WTC11 (cell line): Measurements from ENCODE around the gene LAGE3. TPM values are rescaled to one million over a fixed set of nuclear protein-coding genes. Genes with fewer than 3 reads are reported as not detected.

Experiments used
- ATAC-seq: fragments of 200-7000 bp; cut with Tn5 transposase; 2 replicates; pipeline ENCODE4 v1.10.0; 2021; ENCODE audit warnings: mild to moderate bottlenecking, moderate library complexity
- CTCF ChIA-PET: fragments of 300-600 bp; sonication (Branson Sonifier 250); formaldehyde crosslinking; loops from one replicate; lab custom pipeline; 2021; ENCODE audit warnings: antibody characterized with exemption; lab: Charles Lee
- POLR2A ChIA-PET: fragments of 350-600 bp; sonication (Branson Sonifier 250); formaldehyde crosslinking; loops from one replicate; lab custom pipeline; 2021; ENCODE audit warnings: antibody characterized with exemption; lab: Charles Lee
- DNase-seq: peaks from one replicate; pipeline ENCODE4 v3.0.0; 2021; ENCODE audit warnings: low spot score
- H3K27ac Mint-ChIP-seq: 2 replicates; pipeline ENCODE4 v1.8.0; 2021; ENCODE audit warnings: mixed read lengths
- H3K27me3 Mint-ChIP-seq: 2 replicates; pipeline ENCODE4 v1.8.0; 2021; ENCODE audit warnings: low read depth, mild to moderate bottlenecking, moderate library complexity, mixed read lengths
- H3K36me3 Mint-ChIP-seq: 2 replicates; pipeline ENCODE4 v1.8.0; 2021; ENCODE audit warnings: mixed read lengths
- H3K4me1 Mint-ChIP-seq: 2 replicates; pipeline ENCODE4 v1.8.0; 2022; ENCODE audit warnings: mixed read lengths
- H3K4me3 Mint-ChIP-seq: 2 replicates; pipeline ENCODE4 v1.8.0; 2021; ENCODE audit warnings: mild to moderate bottlenecking, moderate library complexity, mixed read lengths
- H3K9me3 Mint-ChIP-seq: 2 replicates; pipeline ENCODE4 v1.8.0; 2021; ENCODE audit warnings: mixed read lengths
- ARID4B ChIP-seq: sonication (generic); formaldehyde crosslinking; IDR thresholded peaks from 2 replicates; pipeline ENCODE4 v1.8.0; 2023; ENCODE audit warnings: missing genetic modification reagents, mild to moderate bottlenecking, borderline replicate concordance
- CREM ChIP-seq: sonication (generic); formaldehyde crosslinking; IDR thresholded peaks from 2 replicates; pipeline ENCODE4 v1.8.1; 2022; ENCODE audit warnings: mild to moderate bottlenecking, missing genetic modification reagents, moderate library complexity
- ESRRA ChIP-seq: sonication (generic); formaldehyde crosslinking; IDR thresholded peaks from 2 replicates; pipeline ENCODE4 v1.8.1; 2022; ENCODE audit warnings: mild to moderate bottlenecking, missing genetic modification reagents, borderline replicate concordance
- GABPB1 ChIP-seq: sonication (generic); formaldehyde crosslinking; IDR thresholded peaks from 2 replicates; pipeline ENCODE4 v1.8.1; 2023; ENCODE audit warnings: mild to moderate bottlenecking, missing genetic modification reagents
- GTF2I ChIP-seq: fragments of 250-450 bp; sonication (Bioruptor Pico); conservative IDR thresholded peaks from 2 replicates; pipeline ENCODE4 v1.4.0; 2021; ENCODE audit warnings: mild to moderate bottlenecking
- MAX ChIP-seq: sonication (generic); formaldehyde crosslinking; IDR thresholded peaks from 2 replicates; pipeline ENCODE4 v1.8.0; 2022; ENCODE audit warnings: mild to moderate bottlenecking, missing genetic modification reagents
- MLX ChIP-seq: sonication (generic); formaldehyde crosslinking; IDR thresholded peaks from 2 replicates; pipeline ENCODE4 v1.8.1; 2023; ENCODE audit warnings: mild to moderate bottlenecking, missing genetic modification reagents, moderate library complexity
- MXD4 ChIP-seq: fragments of 250-450 bp; sonication (Bioruptor Pico); IDR thresholded peaks from 2 replicates; pipeline ENCODE4 v1.8.0; 2021; ENCODE audit warnings: mild to moderate bottlenecking, moderate library complexity, borderline replicate concordance
- RORB ChIP-seq: fragments of 250-450 bp; sonication (Bioruptor Pico); IDR thresholded peaks from 2 replicates; pipeline ENCODE4 v1.9.0; 2021; ENCODE audit warnings: mild to moderate bottlenecking
- TEAD4 ChIP-seq: sonication (generic); formaldehyde crosslinking; IDR thresholded peaks from 2 replicates; pipeline ENCODE4 v1.8.0; 2022; ENCODE audit warnings: mild to moderate bottlenecking, missing genetic modification reagents
- ZMAT4 ChIP-seq: fragments of 250-450 bp; sonication (Bioruptor Pico); IDR thresholded peaks from 2 replicates; pipeline ENCODE4 v1.9.0; 2021; ENCODE audit warnings: mild to moderate bottlenecking
- ZNF121 ChIP-seq: sonication (generic); formaldehyde crosslinking; IDR thresholded peaks from 2 replicates; pipeline ENCODE4 v1.8.0; 2023; ENCODE audit warnings: missing genetic modification reagents
- ZNF138 ChIP-seq: sonication (generic); formaldehyde crosslinking; conservative IDR thresholded peaks from 2 replicates; pipeline ENCODE4 v1.8.1; 2022; ENCODE audit warnings: mild to moderate bottlenecking, moderate library complexity, missing genetic modification reagents
- ZNF281 ChIP-seq: sonication (generic); formaldehyde crosslinking; IDR thresholded peaks from 2 replicates; pipeline ENCODE4 v1.8.0; 2023; ENCODE audit warnings: mild to moderate bottlenecking, missing genetic modification reagents
- ZNF532 ChIP-seq: fragments of 250-450 bp; sonication (Bioruptor Pico); IDR thresholded peaks from 2 replicates; pipeline ENCODE4 v1.9.0; 2021; ENCODE audit warnings: mild to moderate bottlenecking, borderline replicate concordance
- total RNA-seq: library from RNA; stranded (reverse); gene quantifications from 3 replicates; pipeline ENCODE4 v1.2.3, GENCODE V29; 2021
- TF ChIP-seq, protein P1 (sequence below): sonication (generic); formaldehyde crosslinking; conservative IDR thresholded peaks from 2 replicates; pipeline ENCODE4 v1.8.1; 2022; ENCODE audit warnings: mild to moderate bottlenecking, missing genetic modification reagents
- TF ChIP-seq, protein P2 (sequence below): sonication (generic); formaldehyde crosslinking; IDR thresholded peaks from 2 replicates; pipeline ENCODE4 v1.8.0; 2022; ENCODE audit warnings: mild to moderate bottlenecking, missing genetic modification reagents
- TF ChIP-seq, protein P3 (sequence below): sonication (generic); formaldehyde crosslinking; IDR thresholded peaks from 2 replicates; pipeline ENCODE4 v1.8.1; 2023; ENCODE audit warnings: mild to moderate bottlenecking, missing genetic modification reagents, moderate library complexity

The LAGE3 gene
- total RNA-seq, 1 experiment from 2014 or later: 46.1 TPM

DNA sequence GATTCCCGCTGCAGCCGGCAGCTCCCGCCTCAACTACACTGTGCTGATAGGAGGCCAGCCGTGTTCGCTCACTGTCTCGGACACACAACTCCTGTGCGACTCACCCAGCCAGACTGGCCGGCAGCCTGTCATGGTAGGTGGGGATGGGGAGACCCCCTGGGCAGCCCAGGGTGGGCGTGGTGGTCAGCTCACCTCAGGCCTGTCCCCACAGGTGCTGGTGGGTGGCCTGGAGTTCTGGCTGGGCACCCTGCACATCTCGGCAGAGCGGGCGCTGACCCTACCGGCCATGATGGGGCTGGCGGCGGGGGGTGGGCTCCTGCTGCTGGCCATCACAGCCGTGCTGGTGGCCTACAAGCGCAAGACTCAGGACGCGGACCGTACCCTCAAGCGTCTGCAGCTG, 11.5 kb downstream of the LAGE3 start:
- ChIA-PET POLR2A (no interaction called here), CTCF (no interaction called here)
- no peak for DNase-seq
- ATAC-seq: no peak
- TF ChIP-seq, protein P1, sequence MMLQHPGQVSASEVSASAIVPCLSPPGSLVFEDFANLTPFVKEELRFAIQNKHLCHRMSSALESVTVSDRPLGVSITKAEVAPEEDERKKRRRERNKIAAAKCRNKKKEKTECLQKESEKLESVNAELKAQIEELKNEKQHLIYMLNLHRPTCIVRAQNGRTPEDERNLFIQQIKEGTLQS (CRISPR knock-in tag): no peak
- TF ChIP-seq MLX (CRISPR knock-in tag): no peak
- TF ChIP-seq, protein P2, sequence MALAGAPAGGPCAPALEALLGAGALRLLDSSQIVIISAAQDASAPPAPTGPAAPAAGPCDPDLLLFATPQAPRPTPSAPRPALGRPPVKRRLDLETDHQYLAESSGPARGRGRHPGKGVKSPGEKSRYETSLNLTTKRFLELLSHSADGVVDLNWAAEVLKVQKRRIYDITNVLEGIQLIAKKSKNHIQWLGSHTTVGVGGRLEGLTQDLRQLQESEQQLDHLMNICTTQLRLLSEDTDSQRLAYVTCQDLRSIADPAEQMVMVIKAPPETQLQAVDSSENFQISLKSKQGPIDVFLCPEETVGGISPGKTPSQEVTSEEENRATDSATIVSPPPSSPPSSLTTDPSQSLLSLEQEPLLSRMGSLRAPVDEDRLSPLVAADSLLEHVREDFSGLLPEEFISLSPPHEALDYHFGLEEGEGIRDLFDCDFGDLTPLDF (CRISPR knock-in tag): no peak
- Mint-ChIP-seq H3K4me3 (no peak overlapping the region), H3K9me3 (no peaks in the 10 kb centered on the region), H3K4me1 (no peaks in the 10 kb centered on the region), H3K27ac (no peak overlapping the region), H3K36me3 (0 out of 2 replicates have a peak, but pooled peaks cover 2% of the 10 kb centered on the region), H3K27me3 (no peaks in the 10 kb centered on the region)

- no peak for TF ChIP-seq GTF2I (CRISPR knock-in tag)
- no peak for TF ChIP-seq ESRRA (CRISPR knock-in tag)
- TF ChIP-seq ZMAT4 (CRISPR knock-in tag): no peak
- TF ChIP-seq, protein P3, sequence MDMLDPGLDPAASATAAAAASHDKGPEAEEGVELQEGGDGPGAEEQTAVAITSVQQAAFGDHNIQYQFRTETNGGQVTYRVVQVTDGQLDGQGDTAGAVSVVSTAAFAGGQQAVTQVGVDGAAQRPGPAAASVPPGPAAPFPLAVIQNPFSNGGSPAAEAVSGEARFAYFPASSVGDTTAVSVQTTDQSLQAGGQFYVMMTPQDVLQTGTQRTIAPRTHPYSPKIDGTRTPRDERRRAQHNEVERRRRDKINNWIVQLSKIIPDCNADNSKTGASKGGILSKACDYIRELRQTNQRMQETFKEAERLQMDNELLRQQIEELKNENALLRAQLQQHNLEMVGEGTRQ (CRISPR knock-in tag): no peak
- no peak for TF ChIP-seq ZNF121
- no peak for TF ChIP-seq RORB (CRISPR knock-in tag)
- no peak for TF ChIP-seq ZNF138 (CRISPR knock-in tag)
- TF ChIP-seq GABPB1 (CRISPR knock-in tag): no peak
- no peak for TF ChIP-seq ARID4B (CRISPR knock-in tag)
- no peak for TF ChIP-seq TEAD4 (CRISPR knock-in tag)
- no peak for TF ChIP-seq ZNF532 (CRISPR knock-in tag)
- TF ChIP-seq CREM (CRISPR knock-in tag): no peak
- TF ChIP-seq MXD4 (CRISPR knock-in tag): no peak
- TF ChIP-seq ZNF281 (CRISPR knock-in tag): no peak
- no peak for TF ChIP-seq MAX (CRISPR knock-in tag)
- DNase-seq: no peak
- ChIA-PET CTCF (no interaction called here), POLR2A (no interaction called here)
- Mint-ChIP-seq H3K27me3 (no peaks in the 10 kb centered on the region), H3K27ac (no peak overlapping the region), H3K36me3 (0 out of 2 replicates have a peak, but pooled peaks cover 2% of the 10 kb centered on the region), H3K4me3 (no peak overlapping the region), H3K9me3 (no peaks in the 10 kb centered on the region), H3K4me1 (no peaks in the 10 kb centered on the region)
- ATAC-seq: no peak
Measured at GRCh38 chrX:154466907-154467306, 12.2 kb downstream of the LAGE3 start.
